A549 treated with CpdA at 1 μM for 4 hours (cell line): ENCODE measurements around the gene CDCA8. TPM values are rescaled to one million over a fixed set of nuclear protein-coding genes. Genes with fewer than 3 reads are reported as not detected.

ENCODE experiments used
- total RNA-seq: library from RNA; stranded (reverse); fragments of 200-300 nt; extraction: Qiagen RNA extraction; gene quantifications from 5 replicates; pipeline ENCODE4 v1.2.3, GENCODE V29; 2022; ENCODE audit warnings: low read depth

Gene CDCA8
- 46.9 to 52.0 TPM (median 48.3 TPM) in 5 replicates for total RNA-seq

DNA sequence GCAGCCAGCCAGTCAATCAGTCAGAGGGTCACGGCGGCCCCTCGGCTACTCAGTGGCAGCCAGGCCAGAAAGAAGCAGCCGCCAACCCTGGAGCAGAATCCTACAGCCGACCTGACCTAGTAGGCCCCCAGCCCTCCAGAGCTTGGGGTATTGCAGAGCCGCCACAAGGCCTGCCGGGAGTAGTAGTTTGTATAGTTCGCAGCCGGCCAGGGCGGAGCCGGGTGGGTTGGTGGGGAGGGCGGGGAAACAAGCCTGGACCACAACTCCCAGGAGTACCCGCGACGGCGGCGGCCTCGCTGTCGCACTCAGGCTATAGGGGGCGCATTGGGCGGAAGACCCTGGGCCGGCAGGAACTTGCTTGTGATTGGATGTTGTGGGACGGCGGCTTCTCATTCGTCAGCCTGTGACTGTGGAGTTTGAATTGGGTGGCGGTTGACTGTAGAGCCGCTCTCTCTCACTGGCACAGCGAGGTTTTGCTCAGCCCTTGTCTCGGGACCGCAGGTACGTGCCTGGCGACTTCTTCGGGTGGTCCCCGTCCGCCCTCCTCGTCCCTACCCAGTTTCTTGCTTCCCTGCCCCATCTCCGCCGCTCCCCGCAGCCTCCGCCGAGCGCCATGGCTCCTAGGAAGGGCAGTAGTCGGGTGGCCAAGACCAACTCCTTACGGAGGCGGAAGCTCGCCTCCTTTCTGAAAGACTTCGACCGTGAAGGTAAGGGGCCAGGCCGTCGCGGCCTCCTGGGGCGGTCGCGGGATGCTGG, at the start of gene CDCA8:
Gene CDCA8 (plus strand): TSS at position 439 of the 756 bp plus-strand sequence. CDS start 175 bp downstream, at position 614.

Other genes with a start within 250 kb of the CDCA8 start
- 12.9 to 20.1 TPM (median 16.6 TPM) in 5 replicates for gene ZC3H12A, start 217.9 kb upstream of the CDCA8 start, total RNA-seq
- gene MEAF6, start 177.8 kb upstream of the CDCA8 start, total RNA-seq = 33.0 to 39.2 TPM (median 33.7 TPM) in 5 replicates
- 8.5 to 12.3 TPM (median 10.0 TPM) in 5 replicates for gene SNIP1, start 138.2 kb upstream of the CDCA8 start, total RNA-seq
- 0.03 to 0.13 TPM in 2 of 5 replicates, not detected in the others for gene DNALI1, start 135.6 kb upstream of the CDCA8 start, total RNA-seq
- 47.6 to 70.9 TPM (median 53.2 TPM) in 5 replicates for gene GNL2, start 96.6 kb upstream of the CDCA8 start, total RNA-seq
- gene RSPO1, start 57.6 kb upstream of the CDCA8 start, total RNA-seq = 0.09 to 0.13 TPM (median 0.10 TPM) in 4 of 5 replicates, not detected in the other
- gene EPHA10, start 72.6 kb downstream of the CDCA8 start, total RNA-seq = 0.51 to 0.91 TPM (median 0.62 TPM) in 5 replicates
- gene MANEAL, start 101.3 kb downstream of the CDCA8 start, total RNA-seq = 22.2 to 27.6 TPM (median 25.3 TPM) in 5 replicates
- gene C1orf122, start 115.3 kb downstream of the CDCA8 start, total RNA-seq = 31.0 to 60.3 TPM (median 56.3 TPM) in 5 replicates
- 13.9 to 19.8 TPM (median 18.9 TPM) in 5 replicates for gene YRDC, start 115.7 kb downstream of the CDCA8 start, total RNA-seq
- 4.0 to 4.8 TPM (median 4.6 TPM) in 5 replicates for gene MTF1, start 167.1 kb downstream of the CDCA8 start, total RNA-seq